ENCODE data around the gene CD38. TPM values are rescaled to one million over a fixed set of nuclear protein-coding genes. Genes with fewer than 3 reads are reported as not detected.
"Not testable (repeated sequence)": the region's sequence is repeated elsewhere in the genome, so short reads cannot be mapped to it uniquely, and the experiment has no call there.

CD38 gene
- polyA plus RNA-seq, 4 donors, result 0.83 to 1.7 (median 1.1) TPM

DNA sequence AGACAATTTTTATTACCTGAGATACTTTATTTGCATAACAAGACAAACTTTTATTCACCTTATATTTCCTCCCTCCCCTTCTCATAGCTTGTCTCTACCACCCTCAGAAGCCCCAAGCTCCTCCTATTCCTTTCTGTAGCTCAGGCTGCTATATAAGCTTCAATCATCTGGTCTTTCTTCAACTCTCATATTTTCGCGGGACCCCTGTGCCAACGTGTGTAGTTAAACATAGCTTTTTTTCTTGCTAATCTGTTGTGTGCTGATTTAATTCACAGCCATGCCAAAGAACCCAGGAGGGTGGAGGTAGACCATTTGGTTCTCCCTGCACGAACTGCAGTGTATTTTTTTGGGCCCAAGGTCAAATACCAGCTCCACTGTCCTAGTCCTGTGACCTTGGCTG is 21.1 kb upstream of the CD38 start:
- DNase-seq (ENCODE audit: low read depth in 4 of 4, low spot score in 3 of 4), result no peak

GRCh38 chr4:15758294-15758693 is 19.8 kb upstream of the CD38 start:
- DNase-seq (ENCODE audit: low read depth in 4 of 4, low spot score in 3 of 4), result no peak

DNA sequence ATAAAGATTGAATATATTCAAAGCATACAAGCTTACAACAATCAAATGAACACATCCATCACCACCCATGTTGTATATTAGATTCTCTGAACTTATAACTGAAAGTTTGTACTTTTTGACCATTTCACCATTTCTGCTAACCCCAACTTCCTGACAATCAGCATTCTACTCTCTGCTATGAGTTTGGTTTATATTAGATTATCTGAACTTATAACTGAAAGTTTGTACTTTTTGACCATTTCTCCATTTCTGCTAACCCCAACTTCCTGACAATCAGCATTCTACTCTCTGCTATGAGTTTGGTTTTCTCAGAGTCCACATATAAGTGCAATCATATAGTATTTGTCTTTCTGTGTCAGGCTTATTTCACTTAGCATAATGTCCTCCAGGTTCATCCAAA is 15.7 kb upstream of the CD38 start:
- not testable (repeated sequence) for DNase-seq (ENCODE audit: low read depth in 4 of 4, low spot score in 3 of 4)

DNA sequence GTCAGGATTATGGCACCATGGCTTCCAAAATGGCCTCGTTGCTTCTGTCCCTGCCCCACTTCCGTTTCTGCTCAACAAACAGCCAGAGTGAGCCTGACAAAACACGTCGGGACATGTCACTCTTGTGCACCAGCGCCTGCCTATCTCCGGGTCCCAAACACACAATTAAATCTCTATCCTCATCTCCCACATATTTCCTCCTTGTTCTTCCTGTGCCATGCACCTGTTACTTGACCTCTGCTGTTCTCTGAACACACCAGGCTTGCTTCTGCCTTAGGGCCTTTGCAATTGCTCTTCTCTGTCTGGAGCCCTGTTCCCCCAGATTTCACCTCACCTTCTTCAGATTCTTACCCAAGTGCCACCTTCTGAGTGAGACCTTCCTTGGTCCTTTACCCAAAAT is 12.7 kb upstream of the CD38 start:
- DNase-seq (ENCODE audit: low read depth in 4 of 4, low spot score in 3 of 4), result no peak

DNA sequence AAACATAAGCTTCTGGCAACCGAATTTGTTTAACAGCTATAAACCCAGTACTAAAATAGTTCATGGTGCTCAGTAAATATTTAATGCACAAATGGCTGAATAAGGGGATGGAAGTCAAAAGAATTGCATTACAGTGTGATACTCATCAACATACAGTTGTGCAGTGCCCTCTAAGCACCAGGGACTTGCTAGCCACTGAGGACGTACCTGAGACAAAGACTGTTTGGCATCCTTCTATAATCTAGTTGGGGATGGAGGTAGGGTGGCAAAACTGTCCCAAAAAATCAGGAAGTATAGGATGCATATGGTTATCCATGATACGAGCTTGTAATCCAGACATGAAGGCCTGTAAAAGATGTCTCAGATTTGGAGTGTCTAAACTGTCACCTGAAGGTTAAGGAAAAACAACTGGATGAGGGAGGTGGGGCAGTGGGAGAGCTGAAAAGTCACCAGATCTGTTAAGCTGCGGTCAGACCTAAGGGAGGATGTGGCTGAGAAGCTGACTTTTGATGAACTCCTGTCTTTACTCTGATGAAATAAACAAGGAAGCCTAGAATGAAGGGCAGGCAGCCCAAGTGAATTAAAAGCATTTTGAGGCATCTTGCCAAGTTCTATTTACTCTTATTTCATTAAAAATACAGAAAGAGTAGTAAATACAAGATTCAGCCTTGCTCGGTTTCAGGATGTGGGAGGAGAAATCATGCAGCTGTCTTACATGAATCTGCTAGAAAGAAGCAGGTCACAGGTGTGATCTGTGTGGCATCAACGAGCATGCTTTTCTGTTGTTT is 12.0 kb upstream of the CD38 start:
- DNase-seq (ENCODE audit: low read depth in 4 of 4, low spot score in 3 of 4), result no peak

DNA sequence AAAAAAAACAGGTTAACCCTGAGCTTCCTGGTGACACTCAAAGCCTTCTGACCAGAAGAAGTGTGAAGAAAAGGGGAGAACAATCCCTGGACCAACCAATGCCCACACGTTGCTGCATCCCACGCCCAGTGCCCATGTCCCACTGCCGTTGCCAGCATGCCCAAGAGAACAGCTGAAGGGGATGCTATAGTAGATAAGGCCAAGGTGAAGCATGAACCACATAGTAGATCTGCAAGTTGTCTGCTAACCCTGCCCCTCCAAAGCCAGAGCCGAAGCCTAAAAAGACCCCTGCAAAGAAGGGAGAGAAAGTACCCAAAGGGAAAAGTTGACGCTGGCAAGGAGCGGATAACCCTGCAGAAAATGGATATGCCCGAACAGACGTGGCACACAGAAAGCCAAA is 11.3 kb upstream of the CD38 start:
- no peak for DNase-seq (ENCODE audit: low read depth in 4 of 4, low spot score in 3 of 4)

GRCh38 chr4:15769202-15769601 is 8.9 kb upstream of the CD38 start:
- no peak for DNase-seq (ENCODE audit: low read depth in 4 of 4, low spot score in 3 of 4)

- no peak for DNase-seq (ENCODE audit: low read depth in 4 of 4, low spot score in 3 of 4)
Measured at GRCh38 chr4:15771216-15772058, 6.7 kb upstream of the CD38 start.

DNA sequence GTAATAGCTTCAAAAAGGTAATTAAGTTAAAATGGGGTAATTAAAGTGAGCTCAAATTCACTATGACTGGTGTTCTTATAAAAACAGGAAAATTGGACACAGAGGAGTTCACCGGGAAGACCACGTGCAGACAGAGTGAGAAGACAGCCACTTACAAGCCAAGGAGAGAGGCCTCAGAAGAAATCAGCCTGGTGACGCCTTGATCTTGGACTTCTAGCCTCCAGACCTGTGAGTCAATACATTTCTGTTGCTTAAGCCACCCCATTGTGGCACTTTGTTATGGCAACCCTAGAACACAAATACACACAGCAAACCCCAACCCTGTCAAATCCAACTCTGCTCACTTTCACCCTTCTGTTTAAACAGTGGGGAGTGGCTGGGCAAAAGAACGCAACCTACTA is 4.1 kb upstream of the CD38 start:
- DNase-seq (ENCODE audit: low read depth in 4 of 4, low spot score in 3 of 4), result no peak

DNA sequence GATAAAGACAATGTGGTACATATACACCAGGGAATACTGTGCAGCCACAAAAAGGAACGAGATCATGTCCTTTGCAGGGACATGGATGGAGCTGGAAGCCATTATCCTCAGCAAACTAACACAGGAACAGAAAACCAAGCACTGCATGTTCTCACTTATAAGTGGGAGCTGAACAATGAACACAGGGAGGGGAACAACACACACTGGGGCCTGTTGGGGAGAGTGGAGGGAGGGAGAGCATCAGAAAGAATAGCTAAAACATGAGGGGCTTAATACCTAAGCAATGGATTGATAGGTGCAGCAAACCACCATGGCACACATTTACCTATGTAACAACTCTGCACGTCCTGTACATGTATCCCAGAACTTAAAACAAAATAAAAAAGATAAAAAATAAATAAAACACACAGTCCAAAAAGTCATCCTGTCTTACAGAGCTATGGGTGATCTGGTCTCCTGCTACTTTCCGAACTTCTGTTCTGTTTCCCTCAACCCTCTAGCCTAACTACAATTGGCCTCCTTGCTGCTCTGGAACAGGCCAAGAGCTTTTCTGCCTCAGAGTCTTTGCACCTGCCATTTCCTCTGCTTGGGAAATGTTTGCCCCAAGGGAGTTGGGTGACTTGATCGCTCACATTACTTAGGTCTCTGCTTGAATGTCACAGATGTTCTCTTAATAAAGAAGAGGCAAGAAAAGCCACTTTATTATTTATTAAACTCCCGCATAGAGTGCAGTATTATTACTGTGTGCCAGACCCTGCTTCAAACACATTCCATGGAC is 1.1 kb upstream of the CD38 start:
- DNase-seq (ENCODE audit: low read depth in 4 of 4, low spot score in 3 of 4), result no peak

- no peak for DNase-seq (ENCODE audit: low read depth in 4 of 4, low spot score in 3 of 4)
Measured at GRCh38 chr4:15777697-15778288, 335 bp upstream of the CD38 start.

GRCh38 chr4:15779306-15779705 is 1.2 kb downstream of the CD38 start:
- DNase-seq (ENCODE audit: low read depth in 4 of 4, low spot score in 3 of 4), result peak; percentile 31 to 56 (median 42)

- no peak for DNase-seq (ENCODE audit: low read depth in 4 of 4, low spot score in 3 of 4)
Measured at GRCh38 chr4:15779809-15780208, 1.7 kb downstream of the CD38 start.

DNA sequence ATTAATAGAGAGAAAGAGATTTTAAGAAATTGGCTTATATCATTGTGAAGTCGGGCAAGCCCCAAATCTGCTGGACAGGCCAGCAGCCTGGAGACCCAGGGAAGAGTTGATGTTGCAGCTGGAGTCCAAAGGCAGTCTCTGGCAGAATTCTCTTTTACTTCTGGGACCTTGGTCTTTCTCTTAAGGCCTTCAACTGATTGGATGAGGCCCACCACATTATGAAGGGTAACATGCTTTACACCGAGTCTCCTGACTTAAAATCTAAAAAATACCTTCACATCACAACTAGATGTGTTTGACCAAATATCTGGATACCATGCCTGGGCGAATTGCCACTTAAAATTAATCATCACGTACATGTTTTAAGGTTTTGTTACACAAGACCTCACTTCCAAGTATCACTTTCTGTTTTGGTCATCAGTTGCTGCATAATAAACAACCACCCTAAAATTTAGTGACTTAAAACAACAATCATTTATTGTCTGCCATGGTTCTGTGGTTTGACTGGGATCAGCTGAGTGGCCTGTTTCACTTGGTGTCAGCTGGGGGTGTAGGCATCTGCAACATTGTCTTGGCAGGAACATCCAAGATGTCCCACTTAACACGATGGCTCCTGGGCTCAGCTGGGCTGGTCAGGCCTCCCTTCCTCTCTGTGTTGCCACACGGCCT is 3.4 kb downstream of the CD38 start:
- DNase-seq (ENCODE audit: low read depth in 4 of 4, low spot score in 3 of 4), result no peak

- no peak for DNase-seq (ENCODE audit: low read depth in 4 of 4, low spot score in 3 of 4)
Measured at GRCh38 chr4:15783676-15784075, 5.5 kb downstream of the CD38 start.

DNA sequence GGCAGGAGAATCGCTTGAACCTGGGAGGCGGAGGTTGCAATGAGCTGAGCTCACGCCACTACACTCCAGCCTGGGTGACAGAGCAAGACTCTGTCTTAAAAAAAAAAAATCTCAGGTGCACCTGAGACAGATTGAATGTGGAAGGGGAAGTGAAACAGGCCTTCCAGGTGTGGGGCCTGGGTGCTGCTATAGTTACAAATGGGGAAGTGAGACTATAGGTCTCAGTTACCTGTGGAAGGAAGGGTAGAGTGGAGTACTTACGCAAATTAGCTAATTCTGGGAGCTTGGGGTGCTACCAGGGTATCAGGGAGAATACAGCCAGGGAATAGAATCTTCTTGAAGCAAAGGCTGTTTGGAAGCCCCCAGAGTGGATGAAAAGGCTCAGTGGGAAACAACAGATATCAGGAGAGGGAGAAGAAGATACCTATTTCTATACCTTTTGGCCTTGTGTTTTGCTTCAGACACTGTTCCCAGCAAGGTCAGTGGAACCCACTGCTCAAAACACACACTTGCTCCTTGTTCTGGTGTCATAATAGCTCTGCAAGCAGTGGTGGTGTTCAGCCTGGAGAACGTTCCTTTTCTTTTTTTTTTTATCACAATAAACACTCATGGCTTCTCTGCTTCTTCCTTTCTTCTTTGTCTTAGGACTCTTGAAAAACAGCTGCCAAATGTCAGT is 7.0 kb downstream of the CD38 start:
- no peak for DNase-seq (ENCODE audit: low read depth in 4 of 4, low spot score in 3 of 4)

- DNase-seq (ENCODE audit: low read depth in 4 of 4, low spot score in 3 of 4), result no peak
Measured at GRCh38 chr4:15786743-15787142, 8.6 kb downstream of the CD38 start.

- DNase-seq (ENCODE audit: low read depth in 4 of 4, low spot score in 3 of 4), result no peak
Measured at GRCh38 chr4:15792974-15793373, 14.8 kb downstream of the CD38 start.

- no peak for DNase-seq (ENCODE audit: low read depth in 4 of 4, low spot score in 3 of 4)
Measured at GRCh38 chr4:15793506-15794363, 15.6 kb downstream of the CD38 start.

All from right renal pelvis (tissue), 4 donors.